Calu3 (cell line): ENCODE results near the gene SOCS1. TPM values are rescaled to one million over a fixed set of nuclear protein-coding genes. Genes with fewer than 3 reads are reported as not detected.

Source experiments
- BruUV-seq: library from RNA; stranded (reverse); fragments of 400-500 nt; replicated peaks from 2 replicates; lab custom pipeline; 2021; lab: Mats Ljungman, UMichigan
- CTCF ChIA-PET: fragments of 300-600 bp; sonication (Branson Sonifier 250); formaldehyde crosslinking; loops from one replicate; lab custom pipeline; 2022; ENCODE audit warnings: antibody characterized with exemption; lab: Charles Lee
- DNase-seq: peaks from one replicate; pipeline ENCODE4 v3.0.0; 2022
- H3K27ac Mint-ChIP-seq: one replicate; pipeline ENCODE4 v1.8.0; 2022; ENCODE audit warnings: mixed read lengths; ENCODE audit not compliant: unreplicated experiment
- H3K27me3 Mint-ChIP-seq: one replicate; pipeline ENCODE4 v1.8.0; 2022; ENCODE audit warnings: mixed read lengths; ENCODE audit not compliant: unreplicated experiment
- H3K36me3 Mint-ChIP-seq: one replicate; pipeline ENCODE4 v1.8.0; 2022; ENCODE audit warnings: mild to moderate bottlenecking, moderate library complexity, mixed read lengths; ENCODE audit not compliant: insufficient read depth, unreplicated experiment
- H3K4me1 Mint-ChIP-seq: one replicate; pipeline ENCODE4 v1.8.0; 2022; ENCODE audit warnings: mild to moderate bottlenecking, low read depth, mixed read lengths; ENCODE audit not compliant: unreplicated experiment
- H3K4me3 Mint-ChIP-seq: one replicate; pipeline ENCODE4 v1.8.0; 2022; ENCODE audit warnings: mild to moderate bottlenecking, low read depth, moderate library complexity, mixed read lengths; ENCODE audit not compliant: unreplicated experiment
- H3K9me3 Mint-ChIP-seq: one replicate; pipeline ENCODE4 v1.8.0; 2022; ENCODE audit warnings: low read depth, mixed read lengths; ENCODE audit not compliant: unreplicated experiment
- intact Hi-C: fragments of 100-400 bp; cut with micrococcal nuclease; formaldehyde crosslinking; loops from one replicate; pipeline ENCODE4 v1.10.0; 2022; ENCODE audit not compliant: unreplicated experiment
- total RNA-seq: library from RNA; stranded (reverse); gene quantifications from 2 replicates; pipeline ENCODE4 v1.2.3, GENCODE V29; 2022
- TF ChIP-seq, protein P1 (sequence below): fragments of 200-600 bp; IDR thresholded peaks from one replicate; pipeline ENCODE4 v1.8.0; 2022; ENCODE audit warnings: antibody characterized with exemption; ENCODE audit not compliant: unreplicated experiment

SOCS1 gene
- total RNA-seq, 1 experiment from 2014 or later, result 4.8 TPM

GRCh38 chr16:11276896-11277593 is 21.0 kb upstream of the SOCS1 start:
- Mint-ChIP-seq H3K4me3 (no peak overlapping the region), H3K9me3 (no peaks in the 10 kb centered on the region), H3K36me3 (no peaks in the 10 kb centered on the region), H3K27ac (no peak overlapping the region), H3K27me3 (peaks cover 5% of the 10 kb centered on the region), H3K4me1 (peaks cover 16% of the 10 kb centered on the region)
- intact Hi-C loops, result no loop called here
- DNase-seq, result no peak
- BruUV-seq, result no TSS peak
- TF ChIP-seq, protein P1, sequence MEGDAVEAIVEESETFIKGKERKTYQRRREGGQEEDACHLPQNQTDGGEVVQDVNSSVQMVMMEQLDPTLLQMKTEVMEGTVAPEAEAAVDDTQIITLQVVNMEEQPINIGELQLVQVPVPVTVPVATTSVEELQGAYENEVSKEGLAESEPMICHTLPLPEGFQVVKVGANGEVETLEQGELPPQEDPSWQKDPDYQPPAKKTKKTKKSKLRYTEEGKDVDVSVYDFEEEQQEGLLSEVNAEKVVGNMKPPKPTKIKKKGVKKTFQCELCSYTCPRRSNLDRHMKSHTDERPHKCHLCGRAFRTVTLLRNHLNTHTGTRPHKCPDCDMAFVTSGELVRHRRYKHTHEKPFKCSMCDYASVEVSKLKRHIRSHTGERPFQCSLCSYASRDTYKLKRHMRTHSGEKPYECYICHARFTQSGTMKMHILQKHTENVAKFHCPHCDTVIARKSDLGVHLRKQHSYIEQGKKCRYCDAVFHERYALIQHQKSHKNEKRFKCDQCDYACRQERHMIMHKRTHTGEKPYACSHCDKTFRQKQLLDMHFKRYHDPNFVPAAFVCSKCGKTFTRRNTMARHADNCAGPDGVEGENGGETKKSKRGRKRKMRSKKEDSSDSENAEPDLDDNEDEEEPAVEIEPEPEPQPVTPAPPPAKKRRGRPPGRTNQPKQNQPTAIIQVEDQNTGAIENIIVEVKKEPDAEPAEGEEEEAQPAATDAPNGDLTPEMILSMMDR, result no peak
- CTCF ChIA-PET, result no interaction called here

DNA sequence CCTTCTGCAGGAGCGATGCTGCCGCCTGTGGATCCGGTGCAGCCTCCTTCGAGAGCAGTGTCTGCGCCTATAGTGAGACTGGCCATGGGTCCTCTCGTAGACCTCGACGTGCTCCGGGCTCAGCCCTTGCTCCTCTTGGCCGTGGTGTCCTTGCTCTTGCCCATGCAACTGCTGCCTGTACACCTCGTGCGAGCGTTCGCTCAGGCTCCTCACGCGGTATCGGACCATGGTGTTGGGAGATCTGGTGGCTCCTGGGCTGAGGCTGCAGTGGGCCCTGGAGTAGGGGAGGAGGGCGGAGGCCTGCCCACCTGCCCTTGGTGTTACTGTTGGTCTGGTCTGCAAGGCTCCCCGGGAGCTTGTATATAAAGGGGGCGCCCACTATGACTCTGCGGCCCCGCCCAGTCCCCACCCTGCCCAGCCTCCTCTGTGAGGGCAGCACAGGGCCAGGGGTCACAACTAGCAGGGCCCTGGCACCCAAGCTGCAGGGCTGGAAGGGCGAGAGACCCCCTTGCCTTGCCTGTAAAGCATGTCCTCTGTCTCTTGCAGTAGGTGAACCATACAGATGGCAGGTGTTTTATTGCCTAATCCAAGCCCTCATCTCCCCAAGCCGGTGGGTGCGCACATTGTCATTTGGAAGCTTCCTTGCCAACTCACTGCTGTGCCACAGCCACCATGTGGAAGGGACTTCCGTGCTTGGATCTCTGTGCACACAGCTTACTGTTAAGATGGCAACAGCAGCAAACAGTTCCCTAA is 20.3 kb upstream of the SOCS1 start, which contains the start of gene PRM2:
PRM2 (minus strand) TSS at position 338 of the 753 bp plus-strand sequence; CDS start at position 228, 110 bp downstream.
- TF ChIP-seq, protein P1, result no peak
- CTCF ChIA-PET, result no interaction called here
- BruUV-seq, result no TSS peak
- intact Hi-C loops, result no loop called here
- H3K27me3 Mint-ChIP-seq, result no peaks in the 10 kb centered on the region
- H3K27ac Mint-ChIP-seq, result no peak within 1 kb of the TSS
- no peaks in the 10 kb centered on the region for H3K9me3 Mint-ChIP-seq
- no peak within 1 kb of the TSS for H3K4me3 Mint-ChIP-seq
- H3K36me3 Mint-ChIP-seq, result no peaks in the 10 kb centered on the region
- peaks cover 16% of the 10 kb centered on the region for H3K4me1 Mint-ChIP-seq
- DNase-seq, result no peak

DNA sequence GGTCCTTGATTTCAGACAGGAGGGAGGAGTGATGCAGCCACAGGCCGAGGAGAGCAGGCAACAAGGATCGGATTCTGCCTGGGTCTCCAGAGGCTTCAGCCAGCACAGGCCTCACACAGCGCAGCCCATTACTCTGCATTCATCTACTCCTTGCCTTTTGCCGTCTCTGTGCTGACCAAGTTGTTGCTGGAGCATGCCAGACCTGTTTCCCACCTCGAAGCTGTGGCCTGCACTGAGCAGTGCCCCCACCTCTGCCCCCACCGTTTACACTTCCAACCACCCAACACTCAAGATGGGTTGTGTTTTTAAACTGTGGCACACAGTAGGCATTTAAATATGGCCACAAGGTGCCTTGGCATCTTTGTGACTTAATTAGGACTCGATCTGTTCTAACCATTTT is 19.0 kb upstream of the SOCS1 start:
- no peaks in the 10 kb centered on the region for H3K36me3 Mint-ChIP-seq
- no TSS peak for BruUV-seq
- CTCF ChIA-PET, result no interaction called here
- H3K9me3 Mint-ChIP-seq, result no peaks in the 10 kb centered on the region
- TF ChIP-seq, protein P1, result no peak
- peaks cover 7% of the 10 kb centered on the region for H3K27me3 Mint-ChIP-seq
- intact Hi-C loops, result no loop called here
- H3K4me1 Mint-ChIP-seq, result peaks cover 11% of the 10 kb centered on the region
- H3K4me3 Mint-ChIP-seq, result no peak overlapping the region
- DNase-seq, result no peak
- no peak overlapping the region for H3K27ac Mint-ChIP-seq

- DNase-seq, result no peak
- CTCF ChIA-PET, result interaction anchor here (0.6 to 1.2 kb wide), 2 partner anchors 18 to 101 kb away, joined by 3 to 4 read pairs; partner anchors contain the start of gene SOCS1
- H3K36me3 Mint-ChIP-seq, result no peaks in the 10 kb centered on the region
- H3K27ac Mint-ChIP-seq, result no peak overlapping the region
- no peak overlapping the region for H3K4me3 Mint-ChIP-seq
- intact Hi-C loops, result no loop called here
- H3K4me1 Mint-ChIP-seq, result no peaks in the 10 kb centered on the region
- H3K27me3 Mint-ChIP-seq, result peaks cover 13% of the 10 kb centered on the region
- no peaks in the 10 kb centered on the region for H3K9me3 Mint-ChIP-seq
- TF ChIP-seq, protein P1, result no peak
- BruUV-seq, result no TSS peak
Measured at GRCh38 chr16:11273721-11274324, 17.8 kb upstream of the SOCS1 start.
